ENCODE data around the gene SULT1C2. TPM values are rescaled to one million over a fixed set of nuclear protein-coding genes. Genes with fewer than 3 reads are reported as not detected.

Gene SULT1C2
- total RNA-seq, 2 donors from 2014 or later, result 5.3 to 6.1 TPM

GRCh38 chr2:108316461-108317258 is 28.0 kb downstream of the SULT1C2 start:
- H3K9ac ChIP-seq (ENCODE audit: low read depth in 2 of 2, low read length in 2 of 2), result no peak overlapping the region
- DNase-seq, result peak; percentile 53

GRCh38 chr2:108320326-108320922 is 31.7 kb downstream of the SULT1C2 start:
- Histone ChIP-seq H3K4me3 (no peak overlapping the region), H3K9ac (ENCODE audit: low read depth in 2 of 2, low read length in 2 of 2) (no peak overlapping the region), H3K9me3 (no peaks in the 10 kb centered on the region), H3K27ac (no peak overlapping the region), H3K36me3 (no peaks in the 10 kb centered on the region), H3K27me3 (no peaks in the 10 kb centered on the region), H3K4me1 (no peaks in the 10 kb centered on the region)
- intact Hi-C loops (cut with DNase I), result no loop called here
- no peak for DNase-seq
- no peak for TF ChIP-seq CTCF (IDR thresholded peaks at IDR 0.05)

More at GRCh38 chr2:108316461-108317258, 28.0 kb downstream of the SULT1C2 start:
- Histone ChIP-seq H3K4me1 (peaks cover 13% of the 10 kb centered on the region), H3K9me3 (no peaks in the 10 kb centered on the region), H3K27ac (peak overlapping the region; percentile 48), H3K4me3 (no peak overlapping the region), H3K36me3 (no peaks in the 10 kb centered on the region), H3K27me3 (no peaks in the 10 kb centered on the region)
- no peak for TF ChIP-seq CTCF (IDR thresholded peaks at IDR 0.05)
- intact Hi-C loops (cut with DNase I), result no loop called here

GRCh38 chr2:108323619-108324018 is 34.9 kb downstream of the SULT1C2 start:
- intact Hi-C loops (cut with DNase I), result no loop called here
- Histone ChIP-seq H3K27ac (no peak overlapping the region), H3K36me3 (no peaks in the 10 kb centered on the region)

GRCh38 chr2:108324531-108325255 is 36.0 kb downstream of the SULT1C2 start:
- Histone ChIP-seq H3K36me3 (no peaks in the 10 kb centered on the region), H3K27me3 (no peaks in the 10 kb centered on the region), H3K4me1 (no peaks in the 10 kb centered on the region), H3K27ac (no peak overlapping the region), H3K9me3 (no peaks in the 10 kb centered on the region), H3K9ac (ENCODE audit: low read depth in 2 of 2, low read length in 2 of 2) (no peak overlapping the region), H3K4me3 (no peak overlapping the region)
- TF ChIP-seq CTCF (IDR thresholded peaks at IDR 0.05), result no peak
- no peak for DNase-seq
- intact Hi-C loops (cut with DNase I), result no loop called here

More at GRCh38 chr2:108323619-108324018, 34.9 kb downstream of the SULT1C2 start:
- Histone ChIP-seq H3K27me3 (no peaks in the 10 kb centered on the region), H3K9me3 (no peaks in the 10 kb centered on the region), H3K4me1 (no peaks in the 10 kb centered on the region), H3K9ac (ENCODE audit: low read depth in 2 of 2, low read length in 2 of 2) (no peak overlapping the region), H3K4me3 (no peak overlapping the region)
- no peak for DNase-seq
- TF ChIP-seq CTCF (IDR thresholded peaks at IDR 0.05), result no peak

GRCh38 chr2:108325756-108326155 is 37.1 kb downstream of the SULT1C2 start:
- Histone ChIP-seq H3K4me3 (no peak overlapping the region), H3K27me3 (no peaks in the 10 kb centered on the region), H3K9me3 (no peaks in the 10 kb centered on the region), H3K4me1 (no peaks in the 10 kb centered on the region), H3K9ac (ENCODE audit: low read depth in 2 of 2, low read length in 2 of 2) (no peak overlapping the region), H3K36me3 (no peaks in the 10 kb centered on the region), H3K27ac (no peak overlapping the region)
- no peak for DNase-seq
- TF ChIP-seq CTCF (IDR thresholded peaks at IDR 0.05), result no peak
- intact Hi-C loops (cut with DNase I), result no loop called here

Data from colonic mucosa (tissue), 4 donors.